SK-N-SH (cell line): ENCODE measurements around the gene SFT2D1. TPM values are rescaled to one million over a fixed set of nuclear protein-coding genes. Genes with fewer than 3 reads are reported as not detected.

Source experiments
- CTCF ChIA-PET: fragments of 300-600, 350-600 bp; formaldehyde crosslinking; extraction: SDS; loops from one replicate; lab custom pipeline; 2021; lab: Yijun Ruan, JAX
- POLR2A ChIA-PET: fragments of 350-600 bp; sonication (Branson Sonifier 250); formaldehyde crosslinking; extraction: SDS; loops from one replicate; lab custom pipeline; 2020; ENCODE audit warnings: antibody characterized with exemption, inconsistent platforms; lab: Yijun Ruan, JAX
- DNase-seq: peaks from one replicate; pipeline ENCODE4 v3.0.0; 2012
- H2AFZ ChIP-seq: fragments of 200-600 bp; sonication (generic); 2 replicates; pipeline ENCODE4 v1.8.1; 2016; ENCODE audit warnings: antibody characterized with exemption, mild to moderate bottlenecking, low read depth
- H3F3A ChIP-seq: fragments of 200-600 bp; sonication (generic); replicated peaks from 2 replicates; pipeline ENCODE3; 2016; ENCODE audit warnings: antibody characterized with exemption, mild to moderate bottlenecking; ENCODE audit not compliant: insufficient read depth
- H3K27ac ChIP-seq, 2 experiments: fragments of 200-500 bp in 1 of 2; fragments of 200-600 bp in 1 of 2; sonication (Bioruptor generic) in 1 of 2; sonication (generic), shearing (Covaris generic) in 1 of 2; 2 replicates each; pipeline versions ENCODE4 v1.5.1 to v1.6.1; 2014 to 2016; ENCODE audit warnings: low read depth in 2 of 2, inconsistent platforms in 1 of 2, low read length in 1 of 2, mild to moderate bottlenecking in 1 of 2, mixed read lengths in 1 of 2
- H3K27me3 ChIP-seq: fragments of 200-600 bp; sonication (generic), shearing (Covaris generic); 2 replicates; pipeline ENCODE4 v1.6.1; 2016; ENCODE audit warnings: mixed run types; ENCODE audit not compliant: insufficient read depth
- H3K36me3 ChIP-seq, 2 experiments: fragments of 200-500 bp in 1 of 2; fragments of 200-600 bp in 1 of 2; sonication (Bioruptor generic) in 1 of 2; sonication (generic) in 1 of 2; replicated peaks in 1 of 2; 2 replicates each; pipeline versions ENCODE3 to v1.5.1; 2014 to 2016; ENCODE audit warnings: low read length in 1 of 2, mild to moderate bottlenecking in 1 of 2; ENCODE audit not compliant: insufficient read depth in 2 of 2, control insufficient read depth in 1 of 2
- H3K4me1 ChIP-seq, 2 experiments: fragments of 200-500 bp in 1 of 2; fragments of 200-600 bp in 1 of 2; sonication (Bioruptor generic) in 1 of 2; sonication (generic), shearing (Covaris generic) in 1 of 2; 2 replicates each; pipeline versions ENCODE4 v1.5.1 to v1.6.1; 2014 to 2016; ENCODE audit warnings: low read depth in 1 of 2, low read length in 1 of 2, mixed run types in 1 of 2; ENCODE audit not compliant: insufficient read depth in 2 of 2, control insufficient read depth in 1 of 2
- H3K4me2 ChIP-seq: fragments of 200-600 bp; sonication (generic), shearing (Covaris generic); 2 replicates; pipeline ENCODE4 v1.6.1; 2017; ENCODE audit warnings: mixed run types
- H3K4me3 ChIP-seq, 2 experiments: fragments of 200-500 bp in 1 of 2; fragments of 200-600 bp in 1 of 2; sonication (Bioruptor generic) in 1 of 2; sonication (generic), shearing (Covaris generic) in 1 of 2; 2 replicates each; pipeline versions ENCODE4 v1.5.1 to v1.8.1; 2014 to 2016; ENCODE audit warnings: low read depth in 2 of 2, inconsistent platforms in 1 of 2, low read length in 1 of 2, mild to moderate bottlenecking in 1 of 2, mixed read lengths in 1 of 2, moderate library complexity in 1 of 2
- H3K79me2 ChIP-seq: fragments of 200-600 bp; sonication (generic); 2 replicates; pipeline ENCODE4 v1.8.1; 2017; ENCODE audit warnings: mild to moderate bottlenecking; ENCODE audit not compliant: insufficient read depth
- H3K9ac ChIP-seq: fragments of 200-600 bp; sonication (generic); 2 replicates; pipeline ENCODE4 v1.6.1; 2017; ENCODE audit warnings: mixed run types
- H3K9me2 ChIP-seq: fragments of 200-600 bp; sonication (generic); 2 replicates; pipeline ENCODE4 v1.6.1; 2017; ENCODE audit warnings: mixed run types
- H3K9me3 ChIP-seq: fragments of 200-600 bp; sonication (generic); 2 replicates; pipeline ENCODE4 v1.6.1; 2017; ENCODE audit warnings: mixed run types, mild to moderate bottlenecking, moderate library complexity
- H4K20me1 ChIP-seq: fragments of 200-600 bp; sonication (generic); 2 replicates; pipeline ENCODE4 v1.6.1; 2017; ENCODE audit warnings: mild to moderate bottlenecking, mixed run types; ENCODE audit not compliant: insufficient read depth
- ELF1 ChIP-seq: IDR thresholded peaks from 2 replicates; pipeline ENCODE4 v1.4.0; 2012
- FOSL2 ChIP-seq: IDR thresholded peaks from 2 replicates; pipeline ENCODE4 v1.4.0; 2012; ENCODE audit warnings: low read depth, mild to moderate bottlenecking, moderate library complexity, borderline replicate concordance
- FOXJ3 ChIP-seq: sonication (generic); formaldehyde crosslinking; IDR thresholded peaks from 2 replicates; pipeline ENCODE4 v1.5.1; 2020; ENCODE audit warnings: mild to moderate bottlenecking, missing genetic modification reagents
- FOXM1 ChIP-seq: IDR thresholded peaks from 2 replicates; pipeline ENCODE4 v1.4.0; 2012; ENCODE audit warnings: low read depth, mild to moderate bottlenecking
- GABPA ChIP-seq: IDR thresholded peaks from 2 replicates; pipeline ENCODE4 v1.4.0; 2012; ENCODE audit warnings: low read depth, mild to moderate bottlenecking
- IRF3 ChIP-seq: fragments of 150-350 bp; IDR thresholded peaks from 2 replicates; pipeline ENCODE4 v1.6.1; 2016; ENCODE audit warnings: mild to moderate bottlenecking, low read depth, low read length
- JUND ChIP-seq: IDR thresholded peaks from 2 replicates; pipeline ENCODE4 v1.4.0; 2012
- MEF2A ChIP-seq: IDR thresholded peaks from 2 replicates; pipeline ENCODE4 v1.4.0; 2012; ENCODE audit warnings: low read depth, borderline replicate concordance
- PBX3 ChIP-seq: IDR thresholded peaks from 2 replicates; pipeline ENCODE4; 2012
- RAD21 ChIP-seq: IDR thresholded peaks from 2 replicates; pipeline ENCODE4 v1.6.1; 2012; ENCODE audit warnings: mild to moderate bottlenecking, low read length
- RCOR1 ChIP-seq: fragments of 150-350 bp; IDR thresholded peaks from 2 replicates; pipeline ENCODE4 v1.6.1; 2017; ENCODE audit warnings: antibody characterized with exemption, low read length
- RFX5 ChIP-seq: IDR thresholded peaks from 2 replicates; pipeline ENCODE4 v1.6.1; 2012; ENCODE audit warnings: mild to moderate bottlenecking, improper control_type of control experiment, low read length
- RXRA ChIP-seq: IDR thresholded peaks from 2 replicates; pipeline ENCODE4 v1.4.0; 2012; ENCODE audit warnings: low read depth, mild to moderate bottlenecking, borderline replicate concordance
- SMC3 ChIP-seq: IDR thresholded peaks from 2 replicates; pipeline ENCODE4 v1.6.1; 2012; ENCODE audit warnings: low read depth, low read length, improper control_type of control experiment
- TCF12 ChIP-seq: IDR thresholded peaks from 2 replicates; pipeline ENCODE4 v1.4.0; 2012
- TEAD4 ChIP-seq: IDR thresholded peaks from 2 replicates; pipeline ENCODE4 v1.4.0; 2012; ENCODE audit warnings: mild to moderate bottlenecking, borderline replicate concordance; ENCODE audit not compliant: insufficient read depth
- YY1 ChIP-seq: IDR thresholded peaks from 2 replicates; pipeline ENCODE4 v1.4.0; 2012; ENCODE audit warnings: low read depth, mild to moderate bottlenecking
- WGBS: methylation state at CpG from one replicate; pipeline ENCODE4 v1.1.6; 2017; ENCODE audit warnings: low lambda C conversion rate; 5-methylcytosine and 5-hydroxymethylcytosine counted together
- polyA plus RNA-seq, 3 experiments: library from polyadenylated mRNA; depleted of rRNA; stranded (reverse); fragments of >200 nt; gene quantifications; 2 replicates each; pipeline ENCODE4 v1.2.3, GENCODE V29; 2012
- TF ChIP-seq, protein P1 (sequence below): IDR thresholded peaks from 2 replicates; pipeline ENCODE4 v1.4.0; 2012; ENCODE audit warnings: low read depth
- TF ChIP-seq, protein P2 (sequence below): fragments of 150-350 bp; IDR thresholded peaks from 2 replicates; pipeline ENCODE4 v1.6.1; 2017; ENCODE audit warnings: antibody characterized with exemption, low read length, low read depth, borderline replicate concordance

Gene SFT2D1
- polyA plus RNA-seq, 1 of the 3 experiments (the other 2 are of a cell fraction), result 131 TPM

DNA sequence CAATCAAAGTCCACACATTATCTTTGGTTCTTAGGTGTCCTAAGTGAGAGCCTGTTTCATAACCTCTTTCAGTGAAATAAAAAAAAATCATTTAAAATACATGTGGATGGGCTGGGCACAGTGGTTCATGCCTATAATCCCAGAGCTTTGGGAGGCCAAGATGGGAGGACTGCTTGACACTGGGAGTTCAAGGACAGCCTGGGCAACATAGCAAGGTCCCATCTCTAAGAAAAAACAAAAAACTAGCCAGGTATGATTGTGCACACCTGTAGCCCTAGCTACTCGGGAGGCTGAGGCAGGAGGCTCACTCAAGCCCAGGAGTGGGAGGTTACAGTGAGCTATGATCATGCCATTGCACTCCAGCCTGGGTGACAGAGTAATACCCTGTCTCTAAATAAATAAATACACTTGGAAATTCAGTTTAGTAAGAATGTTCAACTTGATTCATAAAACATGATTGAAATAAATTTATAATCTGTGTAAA is 36.8 kb upstream of the SFT2D1 start:
- Histone ChIP-seq H3F3A (peaks cover 7% of the 10 kb centered on the region), H4K20me1 (no peaks in the 10 kb centered on the region), H3K9ac (no peak overlapping the region), H3K4me2 (no peak overlapping the region), H3K9me3 (no peaks in the 10 kb centered on the region), H2AFZ (no peak overlapping the region), H3K4me1 (peaks cover 0 to 2% of the 10 kb centered on the region in 2 experiments; a peak in 1 of 4 replicates), H3K9me2 (no peaks in the 10 kb centered on the region), H3K36me3 (no peaks in the 10 kb centered on the region), H3K27me3 (no peaks in the 10 kb centered on the region), H3K79me2 (no peaks in the 10 kb centered on the region), H3K4me3 (no peak overlapping the region), H3K27ac (no peak overlapping the region)
- ChIA-PET POLR2A (no interaction called here), CTCF (interaction anchor here (3.1 to 5.1 kb wide), 3 partner anchors 21 to 103 kb away, joined by 26 to 32 read pairs (median 27); no protein-coding TSS in a partner anchor)
- WGBS, result 31% methylated on average over 1 of the region's 1 CpG
- no peak for TF ChIP-seq TCF12
- TF ChIP-seq, protein P1, sequence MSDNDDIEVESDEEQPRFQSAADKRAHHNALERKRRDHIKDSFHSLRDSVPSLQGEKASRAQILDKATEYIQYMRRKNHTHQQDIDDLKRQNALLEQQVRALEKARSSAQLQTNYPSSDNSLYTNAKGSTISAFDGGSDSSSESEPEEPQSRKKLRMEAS, result no peak
- no peak for DNase-seq

- 74% methylated on average over 2 of the region's 2 CpGs for WGBS
- Histone ChIP-seq H3K4me1 (peaks cover 0 to 2% of the 10 kb centered on the region in 2 experiments; a peak in 1 of 4 replicates), H3F3A (no peaks in the 10 kb centered on the region), H3K36me3 (no peaks in the 10 kb centered on the region), H3K9me3 (no peaks in the 10 kb centered on the region), H3K4me2 (no peak overlapping the region), H3K9ac (no peak overlapping the region), H3K9me2 (no peaks in the 10 kb centered on the region), H3K4me3 (no peak overlapping the region), H4K20me1 (no peaks in the 10 kb centered on the region), H3K79me2 (no peaks in the 10 kb centered on the region), H2AFZ (no peak overlapping the region), H3K27ac (no peak overlapping the region), H3K27me3 (no peaks in the 10 kb centered on the region)
- no peak for DNase-seq
- CTCF ChIA-PET, result interaction anchor here (1.4 to 5.1 kb wide), 4 partner anchors 15 to 101 kb away, joined by 3 to 27 read pairs (median 16); no protein-coding TSS in a partner anchor
- POLR2A ChIA-PET, result no interaction called here
- TF ChIP-seq JUND (no peak), IRF3 (no peak), TEAD4 (no peak), RCOR1 (no peak), SMC3 (no peak), RFX5 (no peak), GABPA (no peak), FOXM1 (no peak), RAD21 (no peak), RXRA (no peak), MEF2A (no peak), ELF1 (no peak), PBX3 (no peak), FOSL2 (no peak), FOXJ3 (CRISPR knock-in tag) (no peak), YY1 (no peak)
- TF ChIP-seq, protein P2, sequence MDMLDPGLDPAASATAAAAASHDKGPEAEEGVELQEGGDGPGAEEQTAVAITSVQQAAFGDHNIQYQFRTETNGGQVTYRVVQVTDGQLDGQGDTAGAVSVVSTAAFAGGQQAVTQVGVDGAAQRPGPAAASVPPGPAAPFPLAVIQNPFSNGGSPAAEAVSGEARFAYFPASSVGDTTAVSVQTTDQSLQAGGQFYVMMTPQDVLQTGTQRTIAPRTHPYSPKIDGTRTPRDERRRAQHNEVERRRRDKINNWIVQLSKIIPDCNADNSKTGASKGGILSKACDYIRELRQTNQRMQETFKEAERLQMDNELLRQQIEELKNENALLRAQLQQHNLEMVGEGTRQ, result no peak
Measured at GRCh38 chr6:166377721-166378120, 35.4 kb upstream of the SFT2D1 start.
